DOHH2 (cell line): ENCODE measurements around the gene EBF3.

Experiments used
- EZH2phosphoT487 ChIP-seq: fragments of 200-600 bp; sonication (generic); IDR thresholded peaks from 2 replicates; pipeline ENCODE4 v1.6.1; 2017; ENCODE audit warnings: borderline replicate concordance, mild to moderate bottlenecking, antibody characterized with exemption, low read length, moderate library complexity, mixed read lengths
- TF ChIP-seq, protein P1 (sequence below): fragments of 200-600 bp; sonication (generic); IDR thresholded peaks from one replicate; pipeline ENCODE4 v1.5.1; 2014; ENCODE audit warnings: antibody characterized with exemption, mild to moderate bottlenecking, low read depth, low read length; ENCODE audit not compliant: poor library complexity, severe bottlenecking

DNA sequence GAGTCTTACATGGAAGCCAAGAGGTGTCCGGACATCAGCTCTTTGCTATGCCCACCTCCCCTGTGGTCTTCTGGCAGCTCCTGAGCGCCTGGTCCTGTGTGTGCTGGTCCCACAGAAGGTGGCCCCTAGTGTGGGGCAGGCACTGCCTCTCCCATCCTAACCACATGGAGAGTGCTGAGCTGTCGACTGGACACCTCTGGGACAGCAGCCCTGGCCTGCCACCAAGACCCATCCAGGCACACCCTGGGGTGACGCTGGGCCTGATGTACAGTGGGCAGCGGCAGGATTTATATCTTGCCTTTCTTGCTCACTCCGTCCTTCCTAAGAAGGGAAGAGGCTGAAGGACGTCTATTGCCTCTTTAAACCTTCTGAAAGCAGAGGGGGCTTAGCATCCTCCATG lies 98.7 kb downstream of the EBF3 start:
- TF ChIP-seq, protein P1, sequence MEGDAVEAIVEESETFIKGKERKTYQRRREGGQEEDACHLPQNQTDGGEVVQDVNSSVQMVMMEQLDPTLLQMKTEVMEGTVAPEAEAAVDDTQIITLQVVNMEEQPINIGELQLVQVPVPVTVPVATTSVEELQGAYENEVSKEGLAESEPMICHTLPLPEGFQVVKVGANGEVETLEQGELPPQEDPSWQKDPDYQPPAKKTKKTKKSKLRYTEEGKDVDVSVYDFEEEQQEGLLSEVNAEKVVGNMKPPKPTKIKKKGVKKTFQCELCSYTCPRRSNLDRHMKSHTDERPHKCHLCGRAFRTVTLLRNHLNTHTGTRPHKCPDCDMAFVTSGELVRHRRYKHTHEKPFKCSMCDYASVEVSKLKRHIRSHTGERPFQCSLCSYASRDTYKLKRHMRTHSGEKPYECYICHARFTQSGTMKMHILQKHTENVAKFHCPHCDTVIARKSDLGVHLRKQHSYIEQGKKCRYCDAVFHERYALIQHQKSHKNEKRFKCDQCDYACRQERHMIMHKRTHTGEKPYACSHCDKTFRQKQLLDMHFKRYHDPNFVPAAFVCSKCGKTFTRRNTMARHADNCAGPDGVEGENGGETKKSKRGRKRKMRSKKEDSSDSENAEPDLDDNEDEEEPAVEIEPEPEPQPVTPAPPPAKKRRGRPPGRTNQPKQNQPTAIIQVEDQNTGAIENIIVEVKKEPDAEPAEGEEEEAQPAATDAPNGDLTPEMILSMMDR: no peak
- no peak for TF ChIP-seq EZH2phosphoT487
